GM23338 (cell line): ENCODE results near the gene RSPO1. TPM values are rescaled to one million over a fixed set of nuclear protein-coding genes. Genes with fewer than 3 reads are reported as not detected.

Experiments
- ATAC-seq: fragments of 200-7000 bp; cut with Tn5 transposase; 3 replicates; pipeline ENCODE4 v1.9.1; 2020
- DNase-seq: peaks from one replicate; pipeline ENCODE4 v3.0.0-alpha.2; 2015; ENCODE audit warnings: low spot score
- H2AFZ ChIP-seq: fragments of 200-600 bp; sonication (generic); 2 replicates; pipeline ENCODE4 v1.8.0; 2016; ENCODE audit warnings: antibody characterized with exemption, mild to moderate bottlenecking, moderate library complexity
- H3F3A ChIP-seq: fragments of 200-600 bp; sonication (generic); replicated peaks from 2 replicates; pipeline ENCODE4 v1.8.0; 2017; ENCODE audit warnings: antibody characterized with exemption, mixed run types, low read depth
- H3K27ac ChIP-seq: fragments of 200-600 bp; sonication (generic); 2 replicates; pipeline ENCODE4 v1.6.1; 2016; ENCODE audit warnings: low read depth
- H3K27me3 ChIP-seq: fragments of 200-600 bp; sonication (generic); 2 replicates; pipeline ENCODE4 v1.8.0; 2016; ENCODE audit warnings: mild to moderate bottlenecking, mixed run types, moderate library complexity; ENCODE audit not compliant: insufficient read depth
- H3K36me3 ChIP-seq: fragments of 200-600 bp; sonication (generic); 2 replicates; pipeline ENCODE4 v1.8.0; 2016; ENCODE audit warnings: mild to moderate bottlenecking; ENCODE audit not compliant: insufficient read depth
- H3K4me1 ChIP-seq: fragments of 200-600 bp; sonication (generic); 2 replicates; pipeline ENCODE4 v1.8.0; 2016; ENCODE audit warnings: mild to moderate bottlenecking, moderate library complexity; ENCODE audit not compliant: insufficient read depth
- H3K4me2 ChIP-seq: fragments of 200-600 bp; sonication (generic); 2 replicates; pipeline ENCODE4 v1.7.1; 2017; ENCODE audit warnings: mixed run types
- H3K4me3 ChIP-seq: fragments of 200-600 bp; sonication (generic); 2 replicates; pipeline ENCODE4 v1.6.1; 2016; ENCODE audit warnings: mixed run types
- H3K79me2 ChIP-seq: fragments of 200-600 bp; sonication (generic); replicated peaks from 2 replicates; pipeline ENCODE4 v1.8.0; 2017; ENCODE audit warnings: mild to moderate bottlenecking; ENCODE audit not compliant: insufficient read depth
- H3K9me2 ChIP-seq: fragments of 200-600 bp; sonication (generic); 2 replicates; pipeline ENCODE4 v1.8.0; 2017; ENCODE audit not compliant: insufficient read depth
- H4K20me1 ChIP-seq: fragments of 200-600 bp; sonication (generic); replicated peaks from 2 replicates; pipeline ENCODE4 v1.8.0; 2017; ENCODE audit warnings: mild to moderate bottlenecking; ENCODE audit not compliant: insufficient read depth
- H3K27ac Mint-ChIP-seq: 2 replicates; pipeline ENCODE4 v1.8.0; 2020; ENCODE audit warnings: inconsistent platforms, mild to moderate bottlenecking, moderate library complexity, mixed read lengths
- H3K27me3 Mint-ChIP-seq: 3 replicates; pipeline ENCODE4 v1.8.0; 2022; ENCODE audit warnings: low read depth, mild to moderate bottlenecking, moderate library complexity, mixed read lengths, inconsistent platforms; ENCODE audit not compliant: insufficient read depth, poor library complexity
- H3K36me3 Mint-ChIP-seq: 3 replicates; pipeline ENCODE4 v1.8.0; 2021; ENCODE audit warnings: low read depth, mild to moderate bottlenecking, inconsistent platforms, moderate library complexity, mixed read lengths
- H3K4me1 Mint-ChIP-seq: 3 replicates; pipeline ENCODE4 v1.8.0; 2020; ENCODE audit warnings: mild to moderate bottlenecking, inconsistent platforms, mixed read lengths
- H3K4me3 Mint-ChIP-seq: 3 replicates; pipeline ENCODE4 v1.8.0; 2021; ENCODE audit warnings: moderate library complexity, mild to moderate bottlenecking, inconsistent platforms, mixed read lengths
- H3K9me3 Mint-ChIP-seq: 3 replicates; pipeline ENCODE4 v1.8.0; 2020; ENCODE audit warnings: moderate library complexity, mild to moderate bottlenecking, inconsistent platforms, mixed read lengths
- POLR2AphosphoS5 ChIP-seq: IDR thresholded peaks from 2 replicates; pipeline ENCODE4 v1.6.1; 2016; ENCODE audit warnings: antibody characterized with exemption, low read depth
- STAT1 ChIP-seq: IDR thresholded peaks from one replicate; pipeline ENCODE4 v1.6.1; 2016; ENCODE audit warnings: antibody characterized with exemption; ENCODE audit not compliant: unreplicated experiment
- ZNF114 ChIP-seq: fragments of 250-450 bp; sonication (Bioruptor Pico); IDR thresholded peaks from 2 replicates; pipeline ENCODE4 v1.5.0; 2020; ENCODE audit warnings: mild to moderate bottlenecking, moderate library complexity
- polyA plus RNA-seq: library from polyadenylated mRNA; unstranded; fragments of >200 nt; fragmentation: Nextera tagmentation; extraction: Ambion mirVana; gene quantifications from 2 replicates; pipeline ENCODE4 v1.2.1, GENCODE V29; 2016
- total RNA-seq: library from RNA; depleted of rRNA; stranded (reverse); fragments of >200 nt; shearing (Covaris generic); gene quantifications from 2 replicates; pipeline ENCODE4 v1.2.3, GENCODE V29; 2014
- TF ChIP-seq, protein P1 (sequence below), 2 experiments: fragments of 200-600 bp in 1 of 2; sonication (generic) in 1 of 2; conservative IDR thresholded peaks; 2 replicates each; pipeline versions ENCODE4 v1.5.1 to v1.6.1; 2016 to 2017; ENCODE audit warnings: antibody characterized with exemption in 2 of 2, low read depth in 2 of 2, mild to moderate bottlenecking in 2 of 2, moderate library complexity in 1 of 2
- TF ChIP-seq, protein P2 (sequence below): fragments of 250-450 bp; sonication (Bioruptor Pico); IDR thresholded peaks from 2 replicates; pipeline ENCODE4 v1.5.0; 2020; ENCODE audit warnings: mild to moderate bottlenecking, moderate library complexity
- TF ChIP-seq, protein P3 (sequence below): IDR thresholded peaks from one replicate; pipeline ENCODE4 v1.6.1; 2018; ENCODE audit warnings: antibody characterized with exemption; ENCODE audit not compliant: unreplicated experiment

RSPO1 gene
- total and polyA plus RNA-seq, 2 experiments from 2014 or later, result 0.11 TPM; not detected in 1

DNA sequence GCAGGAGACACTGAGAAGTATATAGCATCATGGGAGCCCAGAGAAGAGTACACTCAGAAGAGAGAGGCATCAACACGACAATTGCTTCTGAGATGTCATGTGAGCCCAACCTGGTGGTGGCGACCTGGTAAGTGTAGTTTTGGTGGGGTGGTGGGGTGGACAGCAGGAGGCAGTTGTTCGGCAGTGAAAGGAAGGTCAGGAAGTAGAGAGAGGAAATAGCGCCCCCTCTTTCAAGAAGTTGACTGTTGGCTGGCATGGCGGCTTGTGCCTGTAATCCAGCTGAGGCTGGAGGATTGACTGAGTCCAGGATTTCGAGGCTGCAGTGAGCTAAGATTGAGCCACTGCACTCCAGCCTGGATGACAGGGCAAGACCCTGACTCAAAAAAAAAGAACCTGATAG, 12.6 kb downstream of the RSPO1 start:
- H3K4me2 ChIP-seq, result no peak overlapping the region
- ATAC-seq (peak; percentile 87), DNase-seq (peak; percentile 79)
- H3K27ac ChIP-seq, result no peak overlapping the region
- H3K27me3 ChIP-seq, result peaks cover 34% of the 10 kb centered on the region
- H3K4me3 Mint-ChIP-seq, result no peak overlapping the region
- H3K4me3 ChIP-seq, result no peak overlapping the region
- H3K36me3 ChIP-seq, result no peaks in the 10 kb centered on the region
- no peaks in the 10 kb centered on the region for H3F3A ChIP-seq
- H3K27me3 Mint-ChIP-seq, result peaks cover 16% of the 10 kb centered on the region
- H3K9me3 Mint-ChIP-seq, result no peaks in the 10 kb centered on the region
- TF ChIP-seq, protein P1, sequence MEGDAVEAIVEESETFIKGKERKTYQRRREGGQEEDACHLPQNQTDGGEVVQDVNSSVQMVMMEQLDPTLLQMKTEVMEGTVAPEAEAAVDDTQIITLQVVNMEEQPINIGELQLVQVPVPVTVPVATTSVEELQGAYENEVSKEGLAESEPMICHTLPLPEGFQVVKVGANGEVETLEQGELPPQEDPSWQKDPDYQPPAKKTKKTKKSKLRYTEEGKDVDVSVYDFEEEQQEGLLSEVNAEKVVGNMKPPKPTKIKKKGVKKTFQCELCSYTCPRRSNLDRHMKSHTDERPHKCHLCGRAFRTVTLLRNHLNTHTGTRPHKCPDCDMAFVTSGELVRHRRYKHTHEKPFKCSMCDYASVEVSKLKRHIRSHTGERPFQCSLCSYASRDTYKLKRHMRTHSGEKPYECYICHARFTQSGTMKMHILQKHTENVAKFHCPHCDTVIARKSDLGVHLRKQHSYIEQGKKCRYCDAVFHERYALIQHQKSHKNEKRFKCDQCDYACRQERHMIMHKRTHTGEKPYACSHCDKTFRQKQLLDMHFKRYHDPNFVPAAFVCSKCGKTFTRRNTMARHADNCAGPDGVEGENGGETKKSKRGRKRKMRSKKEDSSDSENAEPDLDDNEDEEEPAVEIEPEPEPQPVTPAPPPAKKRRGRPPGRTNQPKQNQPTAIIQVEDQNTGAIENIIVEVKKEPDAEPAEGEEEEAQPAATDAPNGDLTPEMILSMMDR (conservative IDR thresholded peaks at IDR 0.05; ENCODE audit: low read depth in 2 of 2), result peak; percentile 44 to 63
- no peak for TF ChIP-seq POLR2AphosphoS5
- H3K4me1 ChIP-seq, result no peaks in the 10 kb centered on the region
- no peaks in the 10 kb centered on the region for H3K36me3 Mint-ChIP-seq
- H3K4me1 Mint-ChIP-seq, result no peaks in the 10 kb centered on the region
- no peaks in the 10 kb centered on the region for H3K79me2 ChIP-seq
- H2AFZ ChIP-seq, result no peak overlapping the region
- no peaks in the 10 kb centered on the region for H3K9me2 ChIP-seq
- no peak overlapping the region for H3K27ac Mint-ChIP-seq
- no peaks in the 10 kb centered on the region; the same call in 1 of the 2 replicates for H4K20me1 ChIP-seq

DNA sequence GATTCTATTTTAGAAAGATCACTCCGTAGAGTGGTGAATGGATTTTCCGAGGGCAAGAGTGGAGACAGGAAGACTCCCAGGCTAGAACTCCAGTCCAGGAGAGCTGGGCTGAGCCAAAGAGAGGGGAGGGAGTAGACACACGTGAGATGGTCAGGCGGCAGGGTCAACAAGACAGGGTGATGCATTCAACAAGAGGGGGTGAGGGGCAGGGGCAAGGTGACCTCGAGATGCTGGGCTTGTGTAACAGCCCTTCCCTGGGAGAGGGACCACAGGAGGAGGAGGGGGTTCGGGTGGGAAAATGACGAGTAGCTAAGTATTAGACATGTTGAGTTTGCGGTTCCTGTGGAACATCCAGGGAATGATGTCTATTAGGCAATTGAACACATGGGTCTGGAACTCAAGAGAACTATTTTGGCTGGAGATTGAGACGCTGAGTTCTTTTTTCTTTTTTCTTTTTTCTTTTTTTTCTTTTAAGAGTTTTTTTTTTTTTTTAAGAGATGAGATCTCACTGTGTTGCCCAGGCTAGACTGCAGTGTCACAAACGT, 13.3 kb downstream of the RSPO1 start:
- TF ChIP-seq, protein P2, sequence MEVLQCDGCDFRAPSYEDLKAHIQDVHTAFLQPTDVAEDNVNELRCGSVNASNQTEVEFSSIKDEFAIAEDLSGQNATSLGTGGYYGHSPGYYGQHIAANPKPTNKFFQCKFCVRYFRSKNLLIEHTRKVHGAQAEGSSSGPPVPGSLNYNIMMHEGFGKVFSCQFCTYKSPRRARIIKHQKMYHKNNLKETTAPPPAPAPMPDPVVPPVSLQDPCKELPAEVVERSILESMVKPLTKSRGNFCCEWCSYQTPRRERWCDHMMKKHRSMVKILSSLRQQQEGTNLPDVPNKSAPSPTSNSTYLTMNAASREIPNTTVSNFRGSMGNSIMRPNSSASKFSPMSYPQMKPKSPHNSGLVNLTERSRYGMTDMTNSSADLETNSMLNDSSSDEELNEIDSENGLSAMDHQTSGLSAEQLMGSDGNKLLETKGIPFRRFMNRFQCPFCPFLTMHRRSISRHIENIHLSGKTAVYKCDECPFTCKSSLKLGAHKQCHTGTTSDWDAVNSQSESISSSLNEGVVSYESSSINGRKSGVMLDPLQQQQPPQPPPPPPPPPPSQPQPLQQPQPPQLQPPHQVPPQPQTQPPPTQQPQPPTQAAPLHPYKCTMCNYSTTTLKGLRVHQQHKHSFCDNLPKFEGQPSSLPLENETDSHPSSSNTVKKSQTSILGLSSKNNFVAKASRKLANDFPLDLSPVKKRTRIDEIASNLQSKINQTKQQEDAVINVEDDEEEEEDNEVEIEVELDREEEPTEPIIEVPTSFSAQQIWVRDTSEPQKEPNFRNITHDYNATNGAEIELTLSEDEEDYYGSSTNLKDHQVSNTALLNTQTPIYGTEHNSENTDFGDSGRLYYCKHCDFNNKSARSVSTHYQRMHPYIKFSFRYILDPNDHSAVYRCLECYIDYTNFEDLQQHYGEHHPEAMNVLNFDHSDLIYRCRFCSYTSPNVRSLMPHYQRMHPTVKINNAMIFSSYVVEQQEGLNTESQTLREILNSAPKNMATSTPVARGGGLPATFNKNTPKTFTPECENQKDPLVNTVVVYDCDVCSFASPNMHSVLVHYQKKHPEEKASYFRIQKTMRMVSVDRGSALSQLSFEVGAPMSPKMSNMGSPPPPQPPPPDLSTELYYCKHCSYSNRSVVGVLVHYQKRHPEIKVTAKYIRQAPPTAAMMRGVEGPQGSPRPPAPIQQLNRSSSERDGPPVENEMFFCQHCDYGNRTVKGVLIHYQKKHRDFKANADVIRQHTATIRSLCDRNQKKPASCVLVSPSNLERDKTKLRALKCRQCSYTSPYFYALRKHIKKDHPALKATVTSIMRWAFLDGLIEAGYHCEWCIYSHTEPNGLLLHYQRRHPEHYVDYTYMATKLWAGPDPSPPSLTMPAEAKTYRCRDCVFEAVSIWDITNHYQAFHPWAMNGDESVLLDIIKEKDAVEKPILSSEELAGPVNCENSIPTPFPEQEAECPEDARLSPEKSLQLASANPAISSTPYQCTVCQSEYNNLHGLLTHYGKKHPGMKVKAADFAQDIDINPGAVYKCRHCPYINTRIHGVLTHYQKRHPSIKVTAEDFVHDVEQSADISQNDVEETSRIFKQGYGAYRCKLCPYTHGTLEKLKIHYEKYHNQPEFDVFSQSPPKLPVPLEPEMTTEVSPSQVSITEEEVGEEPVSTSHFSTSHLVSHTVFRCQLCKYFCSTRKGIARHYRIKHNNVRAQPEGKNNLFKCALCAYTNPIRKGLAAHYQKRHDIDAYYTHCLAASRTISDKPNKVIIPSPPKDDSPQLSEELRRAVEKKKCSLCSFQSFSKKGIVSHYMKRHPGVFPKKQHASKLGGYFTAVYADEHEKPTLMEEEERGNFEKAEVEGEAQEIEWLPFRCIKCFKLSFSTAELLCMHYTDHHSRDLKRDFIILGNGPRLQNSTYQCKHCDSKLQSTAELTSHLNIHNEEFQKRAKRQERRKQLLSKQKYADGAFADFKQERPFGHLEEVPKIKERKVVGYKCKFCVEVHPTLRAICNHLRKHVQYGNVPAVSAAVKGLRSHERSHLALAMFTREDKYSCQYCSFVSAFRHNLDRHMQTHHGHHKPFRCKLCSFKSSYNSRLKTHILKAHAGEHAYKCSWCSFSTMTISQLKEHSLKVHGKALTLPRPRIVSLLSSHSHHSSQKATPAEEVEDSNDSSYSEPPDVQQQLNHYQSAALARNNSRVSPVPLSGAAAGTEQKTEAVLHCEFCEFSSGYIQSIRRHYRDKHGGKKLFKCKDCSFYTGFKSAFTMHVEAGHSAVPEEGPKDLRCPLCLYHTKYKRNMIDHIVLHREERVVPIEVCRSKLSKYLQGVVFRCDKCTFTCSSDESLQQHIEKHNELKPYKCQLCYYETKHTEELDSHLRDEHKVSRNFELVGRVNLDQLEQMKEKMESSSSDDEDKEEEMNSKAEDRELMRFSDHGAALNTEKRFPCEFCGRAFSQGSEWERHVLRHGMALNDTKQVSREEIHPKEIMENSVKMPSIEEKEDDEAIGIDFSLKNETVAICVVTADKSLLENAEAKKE (CRISPR knock-in tag), result no peak
- TF ChIP-seq STAT1, result no peak
- no peak for TF ChIP-seq ZNF114 (CRISPR knock-in tag)
- TF ChIP-seq, protein P3, sequence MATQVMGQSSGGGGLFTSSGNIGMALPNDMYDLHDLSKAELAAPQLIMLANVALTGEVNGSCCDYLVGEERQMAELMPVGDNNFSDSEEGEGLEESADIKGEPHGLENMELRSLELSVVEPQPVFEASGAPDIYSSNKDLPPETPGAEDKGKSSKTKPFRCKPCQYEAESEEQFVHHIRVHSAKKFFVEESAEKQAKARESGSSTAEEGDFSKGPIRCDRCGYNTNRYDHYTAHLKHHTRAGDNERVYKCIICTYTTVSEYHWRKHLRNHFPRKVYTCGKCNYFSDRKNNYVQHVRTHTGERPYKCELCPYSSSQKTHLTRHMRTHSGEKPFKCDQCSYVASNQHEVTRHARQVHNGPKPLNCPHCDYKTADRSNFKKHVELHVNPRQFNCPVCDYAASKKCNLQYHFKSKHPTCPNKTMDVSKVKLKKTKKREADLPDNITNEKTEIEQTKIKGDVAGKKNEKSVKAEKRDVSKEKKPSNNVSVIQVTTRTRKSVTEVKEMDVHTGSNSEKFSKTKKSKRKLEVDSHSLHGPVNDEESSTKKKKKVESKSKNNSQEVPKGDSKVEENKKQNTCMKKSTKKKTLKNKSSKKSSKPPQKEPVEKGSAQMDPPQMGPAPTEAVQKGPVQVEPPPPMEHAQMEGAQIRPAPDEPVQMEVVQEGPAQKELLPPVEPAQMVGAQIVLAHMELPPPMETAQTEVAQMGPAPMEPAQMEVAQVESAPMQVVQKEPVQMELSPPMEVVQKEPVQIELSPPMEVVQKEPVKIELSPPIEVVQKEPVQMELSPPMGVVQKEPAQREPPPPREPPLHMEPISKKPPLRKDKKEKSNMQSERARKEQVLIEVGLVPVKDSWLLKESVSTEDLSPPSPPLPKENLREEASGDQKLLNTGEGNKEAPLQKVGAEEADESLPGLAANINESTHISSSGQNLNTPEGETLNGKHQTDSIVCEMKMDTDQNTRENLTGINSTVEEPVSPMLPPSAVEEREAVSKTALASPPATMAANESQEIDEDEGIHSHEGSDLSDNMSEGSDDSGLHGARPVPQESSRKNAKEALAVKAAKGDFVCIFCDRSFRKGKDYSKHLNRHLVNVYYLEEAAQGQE, result no peak
- H3K36me3 Mint-ChIP-seq, result no peaks in the 10 kb centered on the region
- Histone ChIP-seq H3K4me1 (no peaks in the 10 kb centered on the region), H3K27me3 (peaks cover 27% of the 10 kb centered on the region; the same call in 1 of the 2 replicates), H3K9me2 (no peaks in the 10 kb centered on the region), H3K4me2 (no peak overlapping the region), H3K79me2 (no peaks in the 10 kb centered on the region), H3K4me3 (no peak overlapping the region), H3K27ac (no peak overlapping the region), H2AFZ (no peak overlapping the region), H4K20me1 (no peaks in the 10 kb centered on the region; the same call in 1 of the 2 replicates), H3K36me3 (no peaks in the 10 kb centered on the region), H3F3A (no peaks in the 10 kb centered on the region)
- H3K27ac Mint-ChIP-seq, result no peak overlapping the region
- no peak overlapping the region for H3K4me3 Mint-ChIP-seq
- no peaks in the 10 kb centered on the region for H3K4me1 Mint-ChIP-seq
- DNase-seq (no peak), ATAC-seq (no peak)
- H3K9me3 Mint-ChIP-seq, result no peaks in the 10 kb centered on the region
- H3K27me3 Mint-ChIP-seq, result peaks cover 14% of the 10 kb centered on the region
